ENCODE measurements around the gene WWC2.

Gene WWC2

DNA sequence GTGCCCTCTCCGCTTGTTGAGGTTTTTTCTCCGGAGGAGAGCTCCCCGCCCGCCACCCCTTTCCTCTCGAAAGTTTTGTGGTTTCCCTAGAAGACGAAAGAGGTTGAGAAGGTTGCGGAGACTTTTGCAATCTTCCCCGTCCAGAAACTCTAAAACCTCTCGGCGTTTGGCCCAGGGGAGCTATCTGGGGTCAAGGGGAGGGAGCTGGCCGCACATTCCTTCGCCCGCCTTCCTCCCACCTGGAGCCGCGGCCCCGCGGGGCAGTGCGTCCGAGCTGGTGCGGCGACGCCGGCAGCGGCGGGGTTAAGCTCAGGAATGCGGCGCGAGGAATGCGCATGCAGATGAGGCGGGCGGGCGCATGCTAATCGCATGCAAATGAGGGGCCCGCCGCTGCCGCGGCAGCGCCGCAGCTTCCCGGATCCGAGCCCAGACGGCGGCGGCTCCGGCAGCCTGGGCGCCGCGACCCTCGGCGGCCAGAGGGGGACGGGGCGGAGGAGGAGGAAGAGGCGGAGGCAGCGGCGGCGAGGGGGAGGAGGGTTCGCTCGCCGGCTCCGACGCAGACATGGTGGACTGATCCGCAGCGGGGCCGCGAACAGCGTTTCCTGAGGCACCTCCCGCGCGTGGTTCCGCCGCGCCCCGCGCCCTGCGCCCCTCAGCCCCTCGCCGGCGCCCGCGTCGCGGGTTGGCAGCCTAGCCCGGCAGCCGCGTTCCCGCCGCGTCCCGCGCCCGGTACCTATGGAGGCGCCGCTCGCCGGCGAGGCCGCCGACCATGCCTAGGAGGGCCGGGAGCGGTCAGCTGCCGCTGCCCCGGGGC lies at the start of gene WWC2:
Gene WWC2 (plus strand): TSS at position 535 of the 814 bp plus-strand sequence. CDS start 235 bp downstream, at position 770.
- peak within 1 kb of the TSS; percentile 95 for H3K27ac ChIP-seq
- CTCF ChIA-PET = interaction anchor here (0.7 to 1.5 kb wide), 4 partner anchors 24 to 163 kb away, joined by 3 to 5 read pairs (median 4); no protein-coding TSS in a partner anchor
- DNase-seq (ENCODE audit: low spot score) = peak; percentile 87
- TF ChIP-seq CTCF (conservative IDR thresholded peaks at IDR 0.05; ENCODE audit: low read depth) = no peak
- POLR2A ChIA-PET (ENCODE audit: low non-redundant PET) = interaction anchor here (0.7 kb wide), 1 partner anchor 208 kb away, joined by 3 read pairs; no protein-coding TSS in a partner anchor

DNA sequence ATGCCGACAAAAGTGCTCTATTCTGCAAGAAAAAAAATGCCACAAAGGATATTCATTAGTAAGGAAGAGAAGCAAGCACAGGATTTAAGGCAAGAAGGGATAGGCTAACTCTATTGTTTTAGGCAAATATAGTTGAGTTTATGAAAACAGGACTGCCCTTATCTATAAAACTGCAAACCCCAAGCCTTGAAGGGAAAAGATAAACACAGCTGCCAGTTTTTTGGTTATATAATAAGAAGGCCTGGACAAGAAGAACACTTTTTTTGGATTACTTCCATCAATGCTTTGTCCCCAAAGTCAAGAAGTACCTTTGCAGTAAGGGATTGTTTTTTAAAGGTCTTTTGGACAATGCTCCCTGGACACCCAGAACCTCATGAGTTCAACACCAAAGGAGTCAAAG lies 45.4 kb upstream of the WWC2 start:
- no peak for DNase-seq (ENCODE audit: low spot score)
- CTCF ChIA-PET = interaction anchor here (0.6 kb wide), 1 partner anchor 353 kb away, joined by 4 read pairs; no protein-coding TSS in a partner anchor
- POLR2A ChIA-PET (ENCODE audit: low non-redundant PET) = no interaction called here
- no peak overlapping the region for H3K27ac ChIP-seq
- no peak for TF ChIP-seq CTCF (conservative IDR thresholded peaks at IDR 0.05; ENCODE audit: low read depth)

DNA sequence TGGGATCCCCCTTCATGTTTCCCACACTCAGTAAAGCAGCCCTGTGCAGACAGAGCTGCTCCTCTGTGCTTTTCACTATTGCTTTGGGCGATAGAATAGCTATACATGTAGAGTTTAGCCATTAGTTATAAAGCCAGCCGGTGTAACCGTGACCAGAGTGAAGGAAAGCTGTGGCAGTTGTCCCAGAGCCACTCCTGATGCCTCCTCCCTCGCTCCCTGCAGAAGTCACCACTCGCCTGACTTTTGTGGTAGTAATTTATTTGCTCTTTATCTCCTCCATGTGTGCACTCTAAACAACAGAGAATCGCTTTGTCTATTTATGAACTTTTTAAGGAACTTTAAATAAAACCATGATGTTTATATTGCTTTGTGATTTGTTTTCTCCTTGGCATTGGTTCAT lies 41.8 kb upstream of the WWC2 start:
- TF ChIP-seq CTCF (conservative IDR thresholded peaks at IDR 0.05; ENCODE audit: low read depth) = no peak
- no peak overlapping the region for H3K27ac ChIP-seq
- no peak for DNase-seq (ENCODE audit: low spot score)
- CTCF ChIA-PET = interaction anchor here (0.7 to 1.1 kb wide), 3 partner anchors 84 to 119 kb away, joined by 3 read pairs; no protein-coding TSS in a partner anchor
- POLR2A ChIA-PET (ENCODE audit: low non-redundant PET) = no interaction called here

- no peak for DNase-seq (ENCODE audit: low spot score)
- POLR2A ChIA-PET (ENCODE audit: low non-redundant PET) = interaction anchor here (0.7 kb wide), 1 partner anchor 924 kb away, joined by 3 read pairs; no protein-coding TSS in a partner anchor
- no peak overlapping the region for H3K27ac ChIP-seq
- no peak for TF ChIP-seq CTCF (conservative IDR thresholded peaks at IDR 0.05; ENCODE audit: low read depth)
- CTCF ChIA-PET = no interaction called here
Measured at GRCh38 chr4:183059797-183060196, 39.3 kb upstream of the WWC2 start.

GRCh38 chr4:183068502-183068901 lies 30.6 kb upstream of the WWC2 start:
- ChIA-PET POLR2A (ENCODE audit: low non-redundant PET) (no interaction called here), CTCF (interaction anchor here (0.7 to 1.3 kb wide), 2 partner anchors 130 to 194 kb away, joined by 3 read pairs; no protein-coding TSS in a partner anchor)
- H3K27ac ChIP-seq = no peak overlapping the region
- DNase-seq (ENCODE audit: low spot score) = no peak
- TF ChIP-seq CTCF (conservative IDR thresholded peaks at IDR 0.05; ENCODE audit: low read depth) = no peak

GRCh38 chr4:183071222-183071621 lies 27.8 kb upstream of the WWC2 start:
- no peak overlapping the region for H3K27ac ChIP-seq
- no peak for DNase-seq (ENCODE audit: low spot score)
- TF ChIP-seq CTCF (conservative IDR thresholded peaks at IDR 0.05; ENCODE audit: low read depth) = no peak
- CTCF ChIA-PET = interaction anchor here (0.6 to 0.9 kb wide), 3 partner anchors 180 to 1482 kb away, joined by 3 to 4 read pairs (median 3); no protein-coding TSS in a partner anchor
- POLR2A ChIA-PET (ENCODE audit: low non-redundant PET) = no interaction called here
